HepG2 (cell line): ENCODE data around the gene EEPD1. TPM values are rescaled to one million over a fixed set of nuclear protein-coding genes. Genes with fewer than 3 reads are reported as not detected.

Source experiments
- ATF1 ChIP-seq: IDR thresholded peaks from 2 replicates; pipeline ENCODE4 v1.6.1; 2016; ENCODE audit warnings: mild to moderate bottlenecking, control low read depth
- BRF2 ChIP-seq: sonication (generic); formaldehyde crosslinking; IDR thresholded peaks from 2 replicates; pipeline ENCODE4 v1.8.1; 2022; ENCODE audit warnings: mild to moderate bottlenecking, missing genetic modification reagents
- CENPX ChIP-seq: sonication (generic); formaldehyde crosslinking; IDR thresholded peaks from 2 replicates; pipeline ENCODE4 v1.9.0; 2021; ENCODE audit warnings: mild to moderate bottlenecking, missing genetic modification reagents, moderate library complexity
- FIP1L1 ChIP-seq: fragments of 200-400 bp; formaldehyde crosslinking; IDR thresholded peaks from 2 replicates; pipeline ENCODE4 v1.6.1; 2018; ENCODE audit warnings: low read depth, mild to moderate bottlenecking, low read length, moderate library complexity, borderline replicate concordance; ENCODE audit not compliant: insufficient read depth
- FOXA1 ChIP-seq, 2 experiments: fragments of 450-650 bp in 1 of 2; sonication (generic) in 1 of 2; formaldehyde crosslinking in 1 of 2; IDR thresholded peaks; 2 replicates each; pipeline versions ENCODE4 v1.4.0 to v1.6.1; 2016 to 2020; ENCODE audit warnings: missing genetic modification reagents in 1 of 2
- FOXO1 ChIP-seq: sonication (generic); formaldehyde crosslinking; IDR thresholded peaks from 2 replicates; pipeline ENCODE4 v1.4.0; 2020; ENCODE audit warnings: missing genetic modification reagents
- HOXA7 ChIP-seq: sonication (generic); formaldehyde crosslinking; IDR thresholded peaks from 2 replicates; pipeline ENCODE4 v1.8.1; 2022; ENCODE audit warnings: mild to moderate bottlenecking, missing genetic modification reagents, moderate library complexity
- KLF12 ChIP-seq: sonication (generic); formaldehyde crosslinking; IDR thresholded peaks from 2 replicates; pipeline ENCODE4 v1.4.0; 2020; ENCODE audit warnings: missing genetic modification reagents, borderline replicate concordance
- KMT2A ChIP-seq: sonication (generic); formaldehyde crosslinking; IDR thresholded peaks from 2 replicates; pipeline ENCODE4 v1.4.0; 2020; ENCODE audit warnings: missing genetic modification reagents
- MTF1 ChIP-seq: sonication (generic); formaldehyde crosslinking; IDR thresholded peaks from 2 replicates; pipeline ENCODE4 v1.5.0; 2020; ENCODE audit warnings: missing genetic modification reagents
- MXD4 ChIP-seq: IDR thresholded peaks from 2 replicates; pipeline ENCODE4 v1.6.1; 2016; ENCODE audit warnings: mild to moderate bottlenecking, missing biosample characterization, missing genetic modification reagents
- MZF1 ChIP-seq: sonication (generic); formaldehyde crosslinking; IDR thresholded peaks from 2 replicates; pipeline ENCODE4 v1.8.1; 2023; ENCODE audit warnings: mild to moderate bottlenecking, missing genetic modification reagents, borderline replicate concordance
- NCOA1 ChIP-seq: sonication (generic); formaldehyde crosslinking; IDR thresholded peaks from 2 replicates; pipeline ENCODE4 v1.9.0; 2021; ENCODE audit warnings: missing genetic modification reagents
- POGZ ChIP-seq: sonication (generic); formaldehyde crosslinking; IDR thresholded peaks from 2 replicates; pipeline ENCODE4 v1.4.0; 2020; ENCODE audit warnings: mild to moderate bottlenecking, missing genetic modification reagents
- RNF219 ChIP-seq: sonication (generic); formaldehyde crosslinking; IDR thresholded peaks from 2 replicates; pipeline ENCODE4 v1.5.0; 2020; ENCODE audit warnings: mild to moderate bottlenecking, missing genetic modification reagents
- THYN1 ChIP-seq: sonication (generic); formaldehyde crosslinking; IDR thresholded peaks from 2 replicates; pipeline ENCODE4 v1.8.1; 2023; ENCODE audit warnings: low read depth, mild to moderate bottlenecking, moderate library complexity, missing genetic modification reagents, borderline replicate concordance
- ZBTB43 ChIP-seq: sonication (generic); formaldehyde crosslinking; conservative IDR thresholded peaks from 2 replicates; pipeline ENCODE4 v1.4.0; 2020; ENCODE audit warnings: missing genetic modification reagents
- ZFP36L1 ChIP-seq: sonication (generic); formaldehyde crosslinking; IDR thresholded peaks from 2 replicates; pipeline ENCODE4 v1.8.0; 2022; ENCODE audit warnings: mild to moderate bottlenecking, missing genetic modification reagents, moderate library complexity
- ZNF253 ChIP-seq: sonication (generic); formaldehyde crosslinking; IDR thresholded peaks from 2 replicates; pipeline ENCODE4 v1.8.0; 2022; ENCODE audit warnings: mild to moderate bottlenecking, missing genetic modification reagents, borderline replicate concordance
- ZNF260 ChIP-seq: sonication (generic); formaldehyde crosslinking; IDR thresholded peaks from 2 replicates; pipeline ENCODE4 v1.4.0; 2020; ENCODE audit warnings: missing genetic modification reagents, low read depth, mild to moderate bottlenecking, borderline replicate concordance
- ZNF30 ChIP-seq: sonication (generic); formaldehyde crosslinking; IDR thresholded peaks from 2 replicates; pipeline ENCODE4 v1.5.0; 2020; ENCODE audit warnings: mild to moderate bottlenecking, missing genetic modification reagents
- ZNF460 ChIP-seq: sonication (generic); formaldehyde crosslinking; IDR thresholded peaks from 2 replicates; pipeline ENCODE4 v1.5.1; 2020; ENCODE audit warnings: missing genetic modification reagents, mild to moderate bottlenecking, borderline replicate concordance
- ZNF512 ChIP-seq: sonication (generic); formaldehyde crosslinking; IDR thresholded peaks from 2 replicates; pipeline ENCODE4 v1.4.0; 2020; ENCODE audit warnings: mild to moderate bottlenecking, missing genetic modification reagents
- ZNF777 ChIP-seq: sonication (generic); formaldehyde crosslinking; IDR thresholded peaks from 2 replicates; pipeline ENCODE4 v1.4.0; 2020; ENCODE audit warnings: missing genetic modification reagents
- ZNF816 ChIP-seq: sonication (generic); formaldehyde crosslinking; IDR thresholded peaks from 2 replicates; pipeline ENCODE4 v1.8.0; 2022; ENCODE audit warnings: missing genetic modification reagents, mild to moderate bottlenecking, borderline replicate concordance
- polyA plus RNA-seq, 8 experiments: library from polyadenylated mRNA; depleted of rRNA in 3 of 8; stranded (reverse) in 7 of 8; unstranded in 1 of 8; fragments of >200 nt; fragmentation: Illumina TruSeq in 4 of 8; extraction: Trizol in 4 of 8; gene quantifications; 2 replicates each; pipeline versions ENCODE4 v1.2.1 to v1.2.3, GENCODE V29; 2011 to 2016; ENCODE audit warnings: low read depth in 4 of 8, missing spikeins in 1 of 8, mixed read lengths in 1 of 8; ENCODE audit not compliant: insufficient read depth in 1 of 8
- total RNA-seq, 5 experiments: library from RNA; depleted of rRNA; stranded (reverse); fragments of >200 nt; fragmentation: Illumina TruSeq; extraction: Trizol; gene quantifications; 2 replicates each; pipeline ENCODE4 v1.2.3, GENCODE V29; 2016; ENCODE audit warnings: low read depth in 1 of 5

EEPD1 gene
- total and polyA plus RNA-seq, 2 of the 13 experiments (the other 11 are each of a cell fraction or from before 2014, with no cell fraction given), result 10.1 to 16.4 TPM

- TF ChIP-seq POGZ (peak; percentile 43; the same call in 1 of the 2 replicates), KLF12 (CRISPR knock-in tag) (no peak), ZNF816 (no peak), BRF2 (CRISPR knock-in tag) (no peak), CENPX (CRISPR knock-in tag) (no peak), ZNF777 (CRISPR knock-in tag) (no peak), NCOA1 (CRISPR knock-in tag) (no peak), MZF1 (CRISPR knock-in tag) (no peak), KMT2A (no peak), MTF1 (CRISPR knock-in tag) (no peak), ATF1 (CRISPR knock-in tag) (no peak), ZNF460 (CRISPR knock-in tag) (no peak), ZNF253 (CRISPR knock-in tag) (no peak), RNF219 (CRISPR knock-in tag) (no peak), ZBTB43 (CRISPR knock-in tag) (no peak), FOXO1 (CRISPR knock-in tag) (peak; percentile 71; the same call in 1 of the 2 replicates), ZNF260 (no peak), FOXA1 (IDR thresholded peaks at IDR 0.05) (no peak), FOXA1 (CRISPR knock-in tag; IDR thresholded peaks at IDR 0.05) (0 out of 2 replicates have a peak, but pooled peaks have one; percentile 31), ZFP36L1 (CRISPR knock-in tag) (no peak), ZNF512 (CRISPR knock-in tag) (no peak), MXD4 (CRISPR knock-in tag) (peak; percentile 70; the same call in 1 of the 2 replicates), THYN1 (CRISPR knock-in tag) (no peak), ZNF30 (CRISPR knock-in tag) (no peak), FIP1L1 (no peak), HOXA7 (CRISPR knock-in tag) (no peak)
These were observed 63.1 kb downstream of the EEPD1 start (continued) for GRCh38 chr7:36216063-36216684.
